Thoracic aorta (tissue), 2 donors: Measurements from ENCODE around the gene IQCF6. TPM values are rescaled to one million over a fixed set of nuclear protein-coding genes. Genes with fewer than 3 reads are reported as not detected.

Experiments
- ATAC-seq: fragments of 150-250 bp; one replicate; pipeline ENCODE4 v1.8.0; 2017; ENCODE audit warnings: low read depth; ENCODE audit not compliant: insufficient number of reproducible peaks, low FRiP score
- DNase-seq: peaks from one replicate; pipeline ENCODE4 v3.0.0-alpha.2; 2020; ENCODE audit warnings: low spot score
- H3K27ac ChIP-seq, 2 donors: fragments of 200-600 bp; sonication (generic); 1 replicate in 1 of 2; 2 replicates in 1 of 2; pipeline ENCODE4 v1.5.1; 2016; ENCODE audit warnings: mild to moderate bottlenecking in 2 of 2, moderate library complexity in 2 of 2
- H3K27me3 ChIP-seq: fragments of 200-600 bp; sonication (generic); replicated peaks from 2 replicates; pipeline ENCODE4 v1.6.0; 2016; ENCODE audit warnings: mild to moderate bottlenecking; ENCODE audit not compliant: insufficient read depth
- H3K36me3 ChIP-seq: fragments of 200-600 bp; sonication (generic); one replicate; pipeline ENCODE4 v1.5.1; 2016
- H3K4me1 ChIP-seq, 2 donors: fragments of 200-600 bp; sonication (generic); 1 replicate in 1 of 2; 2 replicates in 1 of 2; pipeline versions ENCODE4 v1.5.1 to v1.6.0; 2016; ENCODE audit warnings: low read depth in 2 of 2, mild to moderate bottlenecking in 1 of 2; ENCODE audit not compliant: control insufficient read depth in 1 of 2
- H3K4me3 ChIP-seq: fragments of 200-600 bp; sonication (generic); 2 replicates; pipeline ENCODE4 v1.5.1; 2016; ENCODE audit warnings: mild to moderate bottlenecking
- H3K9me3 ChIP-seq: fragments of 200-600 bp; sonication (generic); 2 replicates; pipeline ENCODE4 v1.5.1; 2016
- total RNA-seq, 2 donors: library from RNA; depleted of rRNA; stranded (reverse); fragments of >200 nt; gene quantifications; one replicate each; pipeline versions ENCODE4 v1.1.0 to v1.2.3, GENCODE V29; 2016
- TF ChIP-seq, protein P1 (sequence below): fragments of 200-600 bp; sonication (generic); IDR thresholded peaks from one replicate; pipeline ENCODE4 v1.5.1; 2019; ENCODE audit warnings: antibody characterized with exemption

Gene IQCF6
- total RNA-seq, 2 donors from 2014 or later = not detected

DNA sequence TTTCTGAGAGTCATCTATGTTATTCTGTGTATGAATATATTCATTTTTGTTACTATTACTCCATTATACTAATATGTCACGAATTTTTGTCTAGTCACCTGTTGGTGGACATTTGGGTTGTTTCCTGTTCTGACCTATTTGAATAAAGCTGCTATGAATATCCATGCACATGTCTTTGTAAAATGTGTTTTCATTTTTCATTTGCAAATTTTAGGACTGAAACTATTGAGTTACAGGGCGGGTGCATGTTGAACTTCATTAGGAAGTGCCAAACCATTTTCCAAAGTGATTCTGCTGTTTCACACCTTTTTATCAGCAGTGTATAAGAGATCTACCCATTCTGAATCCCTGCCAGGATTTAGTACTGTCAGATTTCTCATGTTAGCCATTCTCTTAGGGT, 37.7 kb upstream of the IQCF6 start:
- no peak for DNase-seq
- Histone ChIP-seq H3K9me3 (no peaks in the 10 kb centered on the region), H3K4me1 (no peaks in the 10 kb centered on the region), H3K27me3 (no peaks in the 10 kb centered on the region), H3K4me3 (no peak overlapping the region), H3K36me3 (no peaks in the 10 kb centered on the region), H3K27ac (no peak overlapping the region)
- no peak for ATAC-seq
- TF ChIP-seq, protein P1, sequence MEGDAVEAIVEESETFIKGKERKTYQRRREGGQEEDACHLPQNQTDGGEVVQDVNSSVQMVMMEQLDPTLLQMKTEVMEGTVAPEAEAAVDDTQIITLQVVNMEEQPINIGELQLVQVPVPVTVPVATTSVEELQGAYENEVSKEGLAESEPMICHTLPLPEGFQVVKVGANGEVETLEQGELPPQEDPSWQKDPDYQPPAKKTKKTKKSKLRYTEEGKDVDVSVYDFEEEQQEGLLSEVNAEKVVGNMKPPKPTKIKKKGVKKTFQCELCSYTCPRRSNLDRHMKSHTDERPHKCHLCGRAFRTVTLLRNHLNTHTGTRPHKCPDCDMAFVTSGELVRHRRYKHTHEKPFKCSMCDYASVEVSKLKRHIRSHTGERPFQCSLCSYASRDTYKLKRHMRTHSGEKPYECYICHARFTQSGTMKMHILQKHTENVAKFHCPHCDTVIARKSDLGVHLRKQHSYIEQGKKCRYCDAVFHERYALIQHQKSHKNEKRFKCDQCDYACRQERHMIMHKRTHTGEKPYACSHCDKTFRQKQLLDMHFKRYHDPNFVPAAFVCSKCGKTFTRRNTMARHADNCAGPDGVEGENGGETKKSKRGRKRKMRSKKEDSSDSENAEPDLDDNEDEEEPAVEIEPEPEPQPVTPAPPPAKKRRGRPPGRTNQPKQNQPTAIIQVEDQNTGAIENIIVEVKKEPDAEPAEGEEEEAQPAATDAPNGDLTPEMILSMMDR = no peak

DNA sequence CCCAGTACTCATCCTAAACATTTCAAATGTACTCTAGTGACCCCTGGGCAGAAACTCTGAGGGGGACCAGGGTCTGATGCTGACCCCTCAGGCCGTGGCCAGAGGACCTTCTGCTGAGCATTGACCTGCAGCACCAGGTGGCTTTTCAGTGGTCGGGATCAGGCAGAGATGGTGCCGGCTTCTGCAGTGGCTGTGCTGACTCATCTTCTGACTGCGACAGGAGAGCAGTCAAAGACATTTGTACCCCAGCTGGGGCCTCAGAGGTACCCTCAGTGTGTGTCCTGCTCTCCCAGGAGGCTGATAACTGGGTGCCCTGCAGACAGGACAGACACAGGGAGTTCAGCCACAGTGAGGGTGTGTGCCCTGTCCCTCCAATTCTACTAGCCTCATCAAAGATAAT, 36.6 kb upstream of the IQCF6 start:
- Histone ChIP-seq H3K27ac (no peak overlapping the region), H3K9me3 (no peaks in the 10 kb centered on the region), H3K27me3 (no peaks in the 10 kb centered on the region), H3K36me3 (no peaks in the 10 kb centered on the region), H3K4me3 (no peak overlapping the region), H3K4me1 (no peaks in the 10 kb centered on the region)
- TF ChIP-seq, protein P1 = no peak
- ATAC-seq (no peak), DNase-seq (no peak)

DNA sequence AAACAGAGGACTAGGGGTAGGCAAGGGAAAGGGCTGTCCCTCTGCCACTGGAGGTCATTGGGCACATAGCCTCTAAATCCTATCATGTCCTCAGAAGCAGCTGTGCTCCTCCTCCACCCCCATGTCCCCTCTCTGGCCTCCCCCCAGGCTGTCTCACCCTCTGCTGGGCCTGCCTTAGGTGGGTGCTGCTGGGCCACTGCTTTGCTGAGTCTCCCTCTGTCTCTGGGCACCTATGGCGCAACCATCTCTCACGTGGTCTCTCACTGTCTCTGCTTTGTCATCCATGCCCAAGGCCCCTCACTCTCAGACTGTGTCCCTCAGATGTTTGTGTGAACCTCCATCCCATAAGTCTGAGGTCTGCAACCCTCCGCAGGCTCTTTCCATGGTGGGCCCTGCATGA, 35.0 kb upstream of the IQCF6 start:
- Histone ChIP-seq H3K27ac (no peak overlapping the region), H3K4me1 (no peaks in the 10 kb centered on the region), H3K4me3 (no peak overlapping the region), H3K36me3 (no peaks in the 10 kb centered on the region), H3K27me3 (no peaks in the 10 kb centered on the region), H3K9me3 (no peaks in the 10 kb centered on the region)
- DNase-seq (no peak), ATAC-seq (no peak)
- TF ChIP-seq, protein P1 = no peak

DNA sequence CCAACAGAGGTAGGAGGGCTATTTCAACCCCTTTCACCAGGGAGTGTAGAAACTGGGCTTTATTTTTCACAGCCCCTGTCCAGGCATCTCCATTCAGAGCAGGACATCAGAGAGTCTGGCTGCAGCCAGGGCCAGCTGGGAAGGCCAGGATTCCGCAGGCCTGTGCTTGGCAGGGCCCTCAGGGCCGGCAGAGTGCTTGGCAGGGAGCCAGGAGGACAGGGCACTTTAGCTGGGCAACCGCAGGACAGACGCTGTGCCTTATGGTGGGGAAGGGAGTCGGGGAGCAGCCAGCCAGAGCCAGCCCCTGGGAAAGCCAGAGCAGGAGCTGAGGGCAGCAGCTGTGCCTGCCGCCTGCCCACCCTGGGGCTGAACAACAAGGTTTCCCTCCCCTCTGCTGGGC, 34.5 kb upstream of the IQCF6 start:
- TF ChIP-seq, protein P1 = no peak
- Histone ChIP-seq H3K27ac (no peak overlapping the region), H3K36me3 (no peaks in the 10 kb centered on the region), H3K27me3 (no peaks in the 10 kb centered on the region), H3K4me1 (no peaks in the 10 kb centered on the region), H3K4me3 (no peak overlapping the region), H3K9me3 (no peaks in the 10 kb centered on the region)
- DNase-seq (no peak), ATAC-seq (no peak)

DNA sequence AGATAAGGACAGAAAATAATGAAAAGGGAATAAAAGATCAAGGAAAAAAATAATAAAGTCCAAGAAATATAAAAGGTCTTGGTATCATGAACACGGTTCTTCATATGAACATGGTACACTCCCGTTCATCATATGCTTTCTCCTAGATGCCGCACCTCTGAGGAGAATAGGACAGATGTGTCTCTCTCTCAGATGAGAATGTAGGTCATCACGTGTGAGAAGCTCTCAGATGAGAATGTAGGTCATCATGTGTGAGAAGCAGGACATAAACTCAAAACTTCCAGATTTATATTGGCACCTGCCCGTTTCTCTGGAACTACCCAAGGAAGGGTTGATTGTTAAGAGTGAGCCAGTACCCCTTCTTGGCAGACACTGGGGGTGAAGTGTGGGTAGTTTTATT, 29.9 kb upstream of the IQCF6 start:
- Histone ChIP-seq H3K4me3 (no peak overlapping the region), H3K27me3 (no peaks in the 10 kb centered on the region), H3K27ac (no peak overlapping the region), H3K4me1 (no peaks in the 10 kb centered on the region), H3K36me3 (no peaks in the 10 kb centered on the region), H3K9me3 (no peaks in the 10 kb centered on the region)
- ATAC-seq = no peak
- no peak for DNase-seq
- TF ChIP-seq, protein P1 = no peak
